Activated CD8-positive, alpha-beta memory T cell treated with anti-CD3 and anti-CD28 coated beads, Interleukin-2, amount 10 ng/mL, durations not matched to agents 7 days and 5 days (primary cell): ENCODE measurements around the gene CAMLG. TPM values are rescaled to one million over a fixed set of nuclear protein-coding genes. Genes with fewer than 3 reads are reported as not detected.
A peak's percentile ranks its signal among the peaks of the same experiment; 100 is the strongest.

ENCODE experiments used
- ATAC-seq: fragments of 150-1000 bp; cut with Tn5 transposase; one replicate; pipeline ENCODE4 v1.10.0; 2021; ENCODE audit warnings: moderate library complexity
- CTCF ChIA-PET: fragments of 350-600 bp; sonication (Branson Sonifier 250); formaldehyde crosslinking; loops from one replicate; lab custom pipeline; 2021; ENCODE audit warnings: antibody characterized with exemption; lab: Charles Lee
- DNase-seq: peaks from one replicate; pipeline ENCODE4 v3.0.0-alpha.2; 2020
- H3K27ac Mint-ChIP-seq: one replicate; pipeline ENCODE4 v1.8.0; 2021; ENCODE audit warnings: mild to moderate bottlenecking, mixed read lengths
- H3K27me3 Mint-ChIP-seq: one replicate; pipeline ENCODE4 v1.8.0; 2021; ENCODE audit warnings: mixed read lengths
- H3K36me3 Mint-ChIP-seq: one replicate; pipeline ENCODE4 v1.8.0; 2021; ENCODE audit warnings: mild to moderate bottlenecking, mixed read lengths
- H3K4me1 Mint-ChIP-seq: one replicate; pipeline ENCODE4 v1.8.0; 2021; ENCODE audit warnings: mixed read lengths
- H3K4me3 Mint-ChIP-seq: one replicate; pipeline ENCODE4 v1.8.0; 2021; ENCODE audit warnings: mild to moderate bottlenecking, moderate library complexity, mixed read lengths
- H3K9me3 Mint-ChIP-seq: one replicate; pipeline ENCODE4 v1.8.0; 2022; ENCODE audit warnings: low read depth, mixed read lengths
- total RNA-seq, 2 experiments: library from RNA; stranded (reverse); gene quantifications; one replicate each; pipeline ENCODE4 v1.2.3, GENCODE V29; 2021

The CAMLG gene
- total RNA-seq, 2 experiments from 2014 or later: 20.4 to 28.4 TPM

DNA sequence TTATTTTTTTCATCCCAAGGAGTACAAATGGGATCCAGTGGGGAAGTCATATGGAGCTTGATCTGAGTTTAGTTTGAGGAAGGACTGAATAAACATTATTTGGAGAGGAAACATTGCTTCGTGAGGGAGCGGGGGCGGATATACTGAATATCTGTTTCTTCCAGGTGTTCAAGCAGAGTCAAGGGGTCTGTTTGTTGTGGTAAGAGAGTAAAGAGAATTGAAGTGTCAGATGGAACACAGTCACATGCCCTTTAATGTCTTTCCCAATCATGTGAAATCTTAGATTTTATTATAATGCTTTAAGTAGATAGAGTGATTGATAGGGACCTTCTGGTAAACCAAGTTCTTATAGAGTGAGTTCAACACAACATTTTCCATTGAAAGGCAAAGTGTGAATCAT, 53.9 kb downstream of the CAMLG start:
- no peak for DNase-seq
- no peaks in the 10 kb centered on the region for H3K4me1 Mint-ChIP-seq
- no peaks in the 10 kb centered on the region for H3K27me3 Mint-ChIP-seq
- peaks cover 42% of the 10 kb centered on the region for H3K36me3 Mint-ChIP-seq
- H3K4me3 Mint-ChIP-seq: no peak overlapping the region
- ATAC-seq: no peak
- H3K27ac Mint-ChIP-seq: no peak overlapping the region
- no peaks in the 10 kb centered on the region for H3K9me3 Mint-ChIP-seq
- CTCF ChIA-PET: interaction anchor here (2.0 kb wide), 1 partner anchor 11 kb away, joined by 4 read pairs; no protein-coding TSS in a partner anchor

DNA sequence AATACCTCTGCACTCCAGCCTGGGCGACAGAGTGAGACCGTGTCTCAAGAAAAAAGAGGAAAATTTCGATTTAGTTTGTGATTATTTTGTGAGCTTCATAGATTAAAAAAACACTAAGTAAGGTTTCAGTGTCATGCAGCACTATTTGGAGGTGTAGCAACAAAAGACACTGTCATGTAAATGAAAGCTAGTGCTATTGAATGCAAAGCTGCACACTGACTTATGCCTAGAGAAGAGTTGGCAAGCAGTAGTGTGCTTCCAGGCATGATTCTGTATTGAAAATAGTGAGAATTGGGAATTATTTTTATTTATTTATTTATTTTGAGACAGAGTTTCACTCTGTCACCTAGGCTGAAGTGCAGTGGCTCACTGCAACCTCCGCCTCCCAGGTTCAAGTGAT, 54.8 kb downstream of the CAMLG start:
- Mint-ChIP-seq H3K4me3 (no peak overlapping the region), H3K27ac (no peak overlapping the region), H3K27me3 (no peaks in the 10 kb centered on the region), H3K4me1 (no peaks in the 10 kb centered on the region), H3K36me3 (peaks cover 44% of the 10 kb centered on the region), H3K9me3 (no peaks in the 10 kb centered on the region)
- no peak for ATAC-seq
- no peak for DNase-seq
- CTCF ChIA-PET: interaction anchor here (1.8 kb wide), 1 partner anchor 112 kb away, joined by 4 read pairs; the partner anchor contains the start of gene PCBD2

DNA sequence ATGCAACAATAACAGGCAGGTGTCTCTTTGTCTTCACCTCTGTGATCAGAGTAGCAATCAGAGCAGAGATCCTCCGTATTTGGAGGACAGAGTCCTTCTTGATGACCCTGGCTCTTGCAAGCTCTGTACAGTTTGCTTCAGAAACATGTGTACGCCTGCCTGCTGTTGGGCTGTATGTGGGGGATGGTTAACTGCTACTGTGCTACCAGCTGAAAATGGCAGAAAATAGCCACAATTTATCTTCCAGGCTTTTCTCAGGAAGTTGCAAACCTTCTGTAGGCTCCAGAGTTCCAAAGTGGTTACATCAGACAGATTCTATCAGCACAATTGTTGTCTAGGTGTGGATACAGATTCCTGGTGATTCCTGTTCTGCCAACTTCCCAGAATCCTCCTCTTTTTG, 55.7 kb downstream of the CAMLG start:
- H3K4me1 Mint-ChIP-seq: no peaks in the 10 kb centered on the region
- peaks cover 44% of the 10 kb centered on the region for H3K36me3 Mint-ChIP-seq
- CTCF ChIA-PET: interaction anchor here (0.7 to 1.8 kb wide), 2 partner anchors 18 to 111 kb away, joined by 3 to 4 read pairs; partner anchors contain the start of gene PCBD2
- ATAC-seq (no peak), DNase-seq (no peak)
- H3K4me3 Mint-ChIP-seq: no peak overlapping the region
- H3K9me3 Mint-ChIP-seq: no peaks in the 10 kb centered on the region
- H3K27me3 Mint-ChIP-seq: no peaks in the 10 kb centered on the region
- H3K27ac Mint-ChIP-seq: no peak overlapping the region

DNA sequence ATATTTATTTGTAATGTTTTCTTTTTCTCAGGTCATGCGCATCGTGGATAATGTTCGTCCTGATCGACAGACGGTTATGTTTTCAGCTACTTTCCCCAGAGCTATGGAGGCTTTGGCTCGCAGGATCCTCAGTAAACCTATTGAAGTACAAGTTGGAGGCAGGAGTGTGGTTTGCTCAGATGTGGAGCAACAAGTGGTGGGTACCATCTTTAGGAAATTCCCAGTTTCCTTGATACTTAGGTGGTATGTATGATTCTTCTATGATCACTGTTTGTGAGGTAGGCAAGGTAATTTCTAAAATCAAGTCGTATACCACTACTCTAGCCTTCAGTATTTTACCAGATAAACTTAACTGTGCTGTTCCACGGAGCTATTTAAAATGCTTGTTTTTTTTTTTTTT, 56.5 kb downstream of the CAMLG start:
- CTCF ChIA-PET: interaction anchor here (0.7 to 1.8 kb wide), 3 partner anchors 19 to 110 kb away, joined by 3 to 5 read pairs (median 4); partner anchors contain the start of gene PCBD2
- no peaks in the 10 kb centered on the region for H3K27me3 Mint-ChIP-seq
- peaks cover 44% of the 10 kb centered on the region for H3K36me3 Mint-ChIP-seq
- no peak overlapping the region for H3K4me3 Mint-ChIP-seq
- DNase-seq: no peak
- H3K9me3 Mint-ChIP-seq: no peaks in the 10 kb centered on the region
- no peaks in the 10 kb centered on the region for H3K4me1 Mint-ChIP-seq
- peak overlapping the region; percentile 4 for H3K27ac Mint-ChIP-seq
- ATAC-seq: no peak

DNA sequence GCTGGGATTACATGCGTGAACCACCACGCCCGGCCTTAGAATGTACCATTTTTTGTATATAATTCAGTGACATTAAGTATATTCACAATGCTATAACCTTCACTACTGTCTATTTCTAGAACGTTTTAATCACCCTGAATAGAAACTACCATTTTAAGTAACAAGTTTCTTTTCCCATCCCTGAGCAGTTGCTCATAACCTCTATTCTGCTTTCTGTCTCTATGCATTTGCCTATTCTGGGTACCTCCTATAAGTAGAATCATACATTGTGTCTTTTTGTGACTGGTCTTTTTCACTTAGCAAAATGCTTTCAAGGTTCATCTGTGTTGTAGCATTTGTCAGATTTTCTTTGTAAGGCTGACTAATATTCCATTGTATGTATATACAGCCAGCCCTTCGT, 60.1 kb downstream of the CAMLG start:
- Mint-ChIP-seq H3K27ac (no peak overlapping the region), H3K4me1 (peaks cover under 1% of the 10 kb centered on the region), H3K4me3 (no peak overlapping the region), H3K9me3 (no peaks in the 10 kb centered on the region), H3K27me3 (no peaks in the 10 kb centered on the region), H3K36me3 (peaks cover 37% of the 10 kb centered on the region)
- CTCF ChIA-PET: interaction anchor here (0.8 to 0.9 kb wide), 2 partner anchors 106 to 134 kb away, joined by 3 read pairs; no protein-coding TSS in a partner anchor
- DNase-seq: no peak
- ATAC-seq: no peak

Other genes with a start within 250 kb of the CAMLG start
- 10 to 100 TPM; 88.1 to 98.4 TPM for gene JADE2, start 212.9 kb upstream of the CAMLG start, total RNA-seq
- 10 to 100 TPM; 41.1 to 61.8 TPM for gene SAR1B, start 105.7 kb upstream of the CAMLG start, total RNA-seq
- 10 to 100 TPM; 19.8 to 25.2 TPM for gene SEC24A, start 89.8 kb upstream of the CAMLG start, total RNA-seq
- 10 to 100 TPM; 75.9 to 77.0 TPM for gene DDX46, start 20.2 kb downstream of the CAMLG start, total RNA-seq
- 10 to 100 TPM; 29.7 to 30.1 TPM for gene C5orf24, start 107.4 kb downstream of the CAMLG start, total RNA-seq
- 10 to 100 TPM; 50.0 to 56.8 TPM for gene TXNDC15, start 135.8 kb downstream of the CAMLG start, total RNA-seq
- gene PCBD2, start 166.6 kb downstream of the CAMLG start, total RNA-seq: 10 to 100 TPM; 13.4 to 13.7 TPM
- gene CATSPER3, start 229.4 kb downstream of the CAMLG start, total RNA-seq: under 1 TPM; 0.61 to 0.82 TPM